Astrocyte (in vitro differentiated cells and primary cell): ENCODE data around the gene ZNF124. TPM values are rescaled to one million over a fixed set of nuclear protein-coding genes. Genes with fewer than 3 reads are reported as not detected.
"Not testable (repeated sequence)": the region's sequence is repeated elsewhere in the genome, so short reads cannot be mapped to it uniquely, and the experiment has no call there.

ENCODE experiments used
- DNase-seq: peaks from one replicate; pipeline ENCODE4 v3.0.0-alpha.2; 2010; ENCODE audit warnings: low read depth
- FAIRE-seq: peaks from 2 replicates; lab custom pipeline; 2011; peaks lifted over from hg19 to GRCh38; lab: Jason Lieb, UNC
- H2AFZ ChIP-seq: 2 replicates; pipeline ENCODE4 v1.6.0; 2012; ENCODE audit warnings: low read depth, low read length, inconsistent platforms
- H3K27ac ChIP-seq: 2 replicates; pipeline ENCODE4 v1.5.1; 2011; ENCODE audit warnings: low read depth, low read length, inconsistent platforms
- H3K27me3 ChIP-seq: 2 replicates; pipeline ENCODE4 v1.6.0; 2011; ENCODE audit warnings: low read length, inconsistent platforms; ENCODE audit not compliant: insufficient read depth
- H3K36me3 ChIP-seq: 2 replicates; pipeline ENCODE4 v1.5.1; 2011; ENCODE audit warnings: low read length, inconsistent platforms; ENCODE audit not compliant: insufficient read depth
- H3K4me1 ChIP-seq: 2 replicates; pipeline ENCODE4 v1.5.1; 2011; ENCODE audit warnings: low read length, inconsistent platforms; ENCODE audit not compliant: insufficient read depth
- H3K4me2 ChIP-seq: 2 replicates; pipeline ENCODE4 v1.6.0; 2012; ENCODE audit warnings: low read length, inconsistent platforms
- H3K4me3 ChIP-seq: 2 replicates; pipeline ENCODE4 v1.5.1; 2011; ENCODE audit warnings: low read depth, mild to moderate bottlenecking, low read length, inconsistent platforms; ENCODE audit not compliant: insufficient read depth
- H3K79me2 ChIP-seq: 2 replicates; pipeline ENCODE4 v1.6.0; 2012; ENCODE audit warnings: mild to moderate bottlenecking, low read length, inconsistent platforms; ENCODE audit not compliant: insufficient read depth
- H3K9ac ChIP-seq: 2 replicates; pipeline ENCODE4 v1.6.0; 2012; ENCODE audit warnings: mild to moderate bottlenecking, low read length, inconsistent platforms
- H3K9me3 ChIP-seq: 2 replicates; pipeline ENCODE4 v1.5.1; 2012; ENCODE audit warnings: low read depth, mild to moderate bottlenecking, low read length, inconsistent platforms; ENCODE audit not compliant: insufficient read depth
- H4K20me1 ChIP-seq: 2 replicates; pipeline ENCODE4 v1.6.0; 2012; ENCODE audit warnings: low read length, inconsistent platforms; ENCODE audit not compliant: insufficient read depth
- H3K27ac Mint-ChIP-seq: one replicate; pipeline ENCODE4 v1.8.0; 2021; ENCODE audit warnings: mild to moderate bottlenecking, mixed read lengths; ENCODE audit not compliant: unreplicated experiment
- H3K27me3 Mint-ChIP-seq: one replicate; pipeline ENCODE4 v1.8.0; 2021; ENCODE audit warnings: low read depth, mixed read lengths; ENCODE audit not compliant: unreplicated experiment
- H3K36me3 Mint-ChIP-seq: one replicate; pipeline ENCODE4 v1.8.0; 2021; ENCODE audit warnings: low read depth, mixed read lengths; ENCODE audit not compliant: unreplicated experiment
- H3K4me1 Mint-ChIP-seq: one replicate; pipeline ENCODE4 v1.8.0; 2021; ENCODE audit warnings: low read depth, mixed read lengths; ENCODE audit not compliant: unreplicated experiment
- H3K4me3 Mint-ChIP-seq: one replicate; pipeline ENCODE4 v1.8.0; 2021; ENCODE audit warnings: mild to moderate bottlenecking, moderate library complexity, mixed read lengths; ENCODE audit not compliant: unreplicated experiment
- H3K9me3 Mint-ChIP-seq: one replicate; pipeline ENCODE4 v1.8.0; 2021; ENCODE audit warnings: mild to moderate bottlenecking, mixed read lengths; ENCODE audit not compliant: unreplicated experiment
- EZH2 ChIP-seq: IDR thresholded peaks from 2 replicates; pipeline ENCODE4 v1.6.1; 2012; ENCODE audit warnings: mild to moderate bottlenecking, low read length, inconsistent platforms; ENCODE audit not compliant: insufficient read depth
- total RNA-seq: library from RNA; stranded (reverse); gene quantifications from 2 replicates; pipeline ENCODE4 v1.2.1, GENCODE V29; 2021
- TF ChIP-seq, protein P1 (sequence below): IDR thresholded peaks from 2 replicates; pipeline ENCODE4 v1.5.1; 2011; ENCODE audit warnings: low read depth, mild to moderate bottlenecking, inconsistent platforms, low read length, moderate library complexity; ENCODE audit not compliant: insufficient read depth

Gene ZNF124
- total RNA-seq, 1 donor from 2014 or later: 36.5 TPM

DNA sequence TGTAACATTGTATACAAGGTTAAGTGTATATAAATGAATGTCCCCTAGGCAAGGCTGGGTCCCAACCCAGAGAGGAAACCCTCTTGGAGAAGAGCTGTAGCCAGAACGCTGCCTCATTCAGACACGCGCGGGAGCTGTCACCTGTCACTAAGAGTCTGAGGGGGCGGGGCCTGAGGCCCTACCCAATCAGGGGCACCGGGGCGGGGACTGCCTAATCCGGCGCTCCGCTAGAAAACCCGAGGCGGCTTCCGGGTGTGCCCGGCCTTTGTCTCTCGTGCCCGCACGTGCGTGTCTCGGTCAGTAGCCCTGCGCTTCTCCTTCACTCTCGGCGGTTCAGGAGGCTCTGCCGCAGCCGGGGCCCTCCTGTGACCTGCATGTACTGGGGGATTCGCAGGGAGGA lies 45.7 kb downstream of the ZNF124 start:
- not testable (repeated sequence) for H3K9me3 Mint-ChIP-seq, H4K20me1 ChIP-seq, H3K4me1 Mint-ChIP-seq, FAIRE-seq, H3K36me3 ChIP-seq, H3K27ac Mint-ChIP-seq, H2AFZ ChIP-seq, H3K4me3 Mint-ChIP-seq, H3K4me1 ChIP-seq, H3K9ac ChIP-seq, H3K4me2 ChIP-seq, H3K27me3 Mint-ChIP-seq, H3K27ac ChIP-seq, H3K9me3 ChIP-seq, H3K27me3 ChIP-seq, H3K4me3 ChIP-seq, DNase-seq, H3K36me3 Mint-ChIP-seq
- H3K79me2 ChIP-seq: peaks cover 12% of the 10 kb centered on the region

- H3K36me3 ChIP-seq: no peaks in the 10 kb centered on the region
- TF ChIP-seq, protein P1, sequence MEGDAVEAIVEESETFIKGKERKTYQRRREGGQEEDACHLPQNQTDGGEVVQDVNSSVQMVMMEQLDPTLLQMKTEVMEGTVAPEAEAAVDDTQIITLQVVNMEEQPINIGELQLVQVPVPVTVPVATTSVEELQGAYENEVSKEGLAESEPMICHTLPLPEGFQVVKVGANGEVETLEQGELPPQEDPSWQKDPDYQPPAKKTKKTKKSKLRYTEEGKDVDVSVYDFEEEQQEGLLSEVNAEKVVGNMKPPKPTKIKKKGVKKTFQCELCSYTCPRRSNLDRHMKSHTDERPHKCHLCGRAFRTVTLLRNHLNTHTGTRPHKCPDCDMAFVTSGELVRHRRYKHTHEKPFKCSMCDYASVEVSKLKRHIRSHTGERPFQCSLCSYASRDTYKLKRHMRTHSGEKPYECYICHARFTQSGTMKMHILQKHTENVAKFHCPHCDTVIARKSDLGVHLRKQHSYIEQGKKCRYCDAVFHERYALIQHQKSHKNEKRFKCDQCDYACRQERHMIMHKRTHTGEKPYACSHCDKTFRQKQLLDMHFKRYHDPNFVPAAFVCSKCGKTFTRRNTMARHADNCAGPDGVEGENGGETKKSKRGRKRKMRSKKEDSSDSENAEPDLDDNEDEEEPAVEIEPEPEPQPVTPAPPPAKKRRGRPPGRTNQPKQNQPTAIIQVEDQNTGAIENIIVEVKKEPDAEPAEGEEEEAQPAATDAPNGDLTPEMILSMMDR: no peak
- no peak for TF ChIP-seq EZH2
- no peaks in the 10 kb centered on the region for H3K4me1 Mint-ChIP-seq
- no peak overlapping the region for H3K27ac Mint-ChIP-seq
- no peak overlapping the region for H3K9ac ChIP-seq
- no peak overlapping the region for H2AFZ ChIP-seq
- H3K27me3 Mint-ChIP-seq: no peaks in the 10 kb centered on the region
- DNase-seq (no peak), FAIRE-seq (no peak)
- H3K36me3 Mint-ChIP-seq: no peaks in the 10 kb centered on the region
- no peaks in the 10 kb centered on the region for H3K79me2 ChIP-seq
- H4K20me1 ChIP-seq: no peaks in the 10 kb centered on the region
- H3K4me3 ChIP-seq: no peak overlapping the region
- H3K9me3 Mint-ChIP-seq: peaks cover 4% of the 10 kb centered on the region
- no peak overlapping the region for H3K4me2 ChIP-seq
- H3K9me3 ChIP-seq: no peaks in the 10 kb centered on the region
- H3K4me1 ChIP-seq: no peaks in the 10 kb centered on the region
- no peak overlapping the region for H3K27ac ChIP-seq
- H3K27me3 ChIP-seq: no peaks in the 10 kb centered on the region
- H3K4me3 Mint-ChIP-seq: no peak overlapping the region
Observed at GRCh38 chr1:247121382-247121781, 50.4 kb downstream of the ZNF124 start.

- H3K79me2 ChIP-seq, H3K4me1 Mint-ChIP-seq, H3K4me3 Mint-ChIP-seq: not testable (repeated sequence)
Observed at GRCh38 chr1:247120408-247120668, 51.5 kb downstream of the ZNF124 start.

More at GRCh38 chr1:247120408-247120668, 51.5 kb downstream of the ZNF124 start:
- H3K4me1 ChIP-seq, H3K36me3 Mint-ChIP-seq, DNase-seq, FAIRE-seq, H3K27ac Mint-ChIP-seq, H3K4me2 ChIP-seq, H2AFZ ChIP-seq, H3K9ac ChIP-seq, H3K27ac ChIP-seq, H3K36me3 ChIP-seq, H3K9me3 Mint-ChIP-seq, H3K4me3 ChIP-seq, H3K27me3 ChIP-seq, H3K27me3 Mint-ChIP-seq, H4K20me1 ChIP-seq, H3K9me3 ChIP-seq: not testable (repeated sequence)
